Measurements from ENCODE around the gene NTMT1. TPM values are rescaled to one million over a fixed set of nuclear protein-coding genes. Genes with fewer than 3 reads are reported as not detected.
A peak's percentile ranks its signal among the peaks of the same experiment; 100 is the strongest.

The NTMT1 gene
- total RNA-seq, 4 donors from 2014 or later, result 11.9 to 35.5 (median 26.6) TPM

DNA sequence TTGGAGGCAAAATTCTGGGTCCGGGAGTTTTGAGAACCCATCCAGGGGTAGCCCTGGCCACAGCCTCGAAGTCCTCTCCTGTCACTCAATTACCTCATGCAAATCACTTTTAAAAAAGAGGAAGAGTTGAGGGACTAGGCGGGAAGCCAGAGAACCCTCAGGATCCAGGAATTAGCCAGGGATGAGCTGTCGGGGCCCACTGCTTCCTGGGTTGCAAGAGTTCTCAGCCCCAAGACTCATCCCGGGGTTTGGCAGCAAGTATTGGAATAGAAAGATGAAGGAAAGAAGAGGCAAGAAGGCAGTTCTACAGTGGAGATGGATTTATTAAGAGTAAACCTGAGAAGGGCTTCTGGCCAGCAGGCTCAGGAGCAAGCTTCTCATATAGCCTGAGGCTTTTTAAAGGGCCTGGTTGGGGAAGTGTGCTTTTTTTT is 30.6 kb upstream of the NTMT1 start:
- TF ChIP-seq, protein P1, sequence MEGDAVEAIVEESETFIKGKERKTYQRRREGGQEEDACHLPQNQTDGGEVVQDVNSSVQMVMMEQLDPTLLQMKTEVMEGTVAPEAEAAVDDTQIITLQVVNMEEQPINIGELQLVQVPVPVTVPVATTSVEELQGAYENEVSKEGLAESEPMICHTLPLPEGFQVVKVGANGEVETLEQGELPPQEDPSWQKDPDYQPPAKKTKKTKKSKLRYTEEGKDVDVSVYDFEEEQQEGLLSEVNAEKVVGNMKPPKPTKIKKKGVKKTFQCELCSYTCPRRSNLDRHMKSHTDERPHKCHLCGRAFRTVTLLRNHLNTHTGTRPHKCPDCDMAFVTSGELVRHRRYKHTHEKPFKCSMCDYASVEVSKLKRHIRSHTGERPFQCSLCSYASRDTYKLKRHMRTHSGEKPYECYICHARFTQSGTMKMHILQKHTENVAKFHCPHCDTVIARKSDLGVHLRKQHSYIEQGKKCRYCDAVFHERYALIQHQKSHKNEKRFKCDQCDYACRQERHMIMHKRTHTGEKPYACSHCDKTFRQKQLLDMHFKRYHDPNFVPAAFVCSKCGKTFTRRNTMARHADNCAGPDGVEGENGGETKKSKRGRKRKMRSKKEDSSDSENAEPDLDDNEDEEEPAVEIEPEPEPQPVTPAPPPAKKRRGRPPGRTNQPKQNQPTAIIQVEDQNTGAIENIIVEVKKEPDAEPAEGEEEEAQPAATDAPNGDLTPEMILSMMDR (IDR thresholded peaks at IDR 0.05), result no peak
- no peak for TF ChIP-seq POLR2A (IDR thresholded peaks at IDR 0.05)
- H3K9me3 ChIP-seq, result no peaks in the 10 kb centered on the region
- H3K36me3 ChIP-seq, result no peaks in the 10 kb centered on the region
- DNase-seq, result no peak
- H3K4me3 ChIP-seq, result no peak overlapping the region
- peak overlapping the region in 1 of 4 donors; percentile 10 for H3K27ac ChIP-seq
- no peaks in the 10 kb centered on the region for H3K27me3 ChIP-seq
- H3K4me1 ChIP-seq, result peaks cover 0 to 16% (median 12%) of the 10 kb centered on the region in 4 donors

DNA sequence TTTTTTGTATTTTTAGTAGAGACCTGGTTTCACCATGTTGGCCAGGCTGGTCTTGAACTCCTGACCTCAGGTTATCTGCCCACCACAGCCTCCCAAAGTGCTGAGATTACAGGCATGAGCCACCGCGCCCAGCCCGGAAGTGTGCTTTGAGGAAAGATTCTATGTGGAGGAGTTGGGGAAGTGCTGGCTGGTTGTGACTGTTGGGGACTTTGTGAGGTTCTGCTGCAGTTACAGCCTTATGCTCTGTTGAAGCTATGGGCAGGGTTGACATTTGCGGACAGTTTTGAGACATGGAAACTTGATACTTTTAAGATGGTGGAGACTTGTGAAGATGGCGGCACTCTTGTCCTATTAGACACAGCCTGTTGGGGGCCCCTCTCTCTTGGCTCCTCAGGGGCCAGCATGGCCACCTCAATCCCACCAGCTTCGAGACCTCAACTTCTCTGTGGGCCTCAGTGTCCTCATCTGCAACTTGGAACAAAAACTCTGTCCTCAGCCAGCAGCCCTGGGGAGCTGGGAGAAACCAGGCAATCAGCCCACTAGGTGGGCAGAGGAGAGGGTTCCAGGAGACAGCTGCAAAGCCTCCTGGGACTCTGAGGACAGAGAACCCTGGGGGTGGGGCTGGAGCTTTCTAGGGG is 29.9 kb upstream of the NTMT1 start:
- no peak for DNase-seq
- Histone ChIP-seq H3K27me3 (no peaks in the 10 kb centered on the region), H3K36me3 (no peaks in the 10 kb centered on the region), H3K4me3 (no peak overlapping the region), H3K9me3 (no peaks in the 10 kb centered on the region), H3K4me1 (peaks cover 0 to 16% (median 12%) of the 10 kb centered on the region in 4 donors), H3K27ac (peak overlapping the region in 2 of 4 donors; percentile 75 to 86)
- no peak for TF ChIP-seq POLR2A (IDR thresholded peaks at IDR 0.05)
- TF ChIP-seq, protein P1 (IDR thresholded peaks at IDR 0.05), result no peak

DNA sequence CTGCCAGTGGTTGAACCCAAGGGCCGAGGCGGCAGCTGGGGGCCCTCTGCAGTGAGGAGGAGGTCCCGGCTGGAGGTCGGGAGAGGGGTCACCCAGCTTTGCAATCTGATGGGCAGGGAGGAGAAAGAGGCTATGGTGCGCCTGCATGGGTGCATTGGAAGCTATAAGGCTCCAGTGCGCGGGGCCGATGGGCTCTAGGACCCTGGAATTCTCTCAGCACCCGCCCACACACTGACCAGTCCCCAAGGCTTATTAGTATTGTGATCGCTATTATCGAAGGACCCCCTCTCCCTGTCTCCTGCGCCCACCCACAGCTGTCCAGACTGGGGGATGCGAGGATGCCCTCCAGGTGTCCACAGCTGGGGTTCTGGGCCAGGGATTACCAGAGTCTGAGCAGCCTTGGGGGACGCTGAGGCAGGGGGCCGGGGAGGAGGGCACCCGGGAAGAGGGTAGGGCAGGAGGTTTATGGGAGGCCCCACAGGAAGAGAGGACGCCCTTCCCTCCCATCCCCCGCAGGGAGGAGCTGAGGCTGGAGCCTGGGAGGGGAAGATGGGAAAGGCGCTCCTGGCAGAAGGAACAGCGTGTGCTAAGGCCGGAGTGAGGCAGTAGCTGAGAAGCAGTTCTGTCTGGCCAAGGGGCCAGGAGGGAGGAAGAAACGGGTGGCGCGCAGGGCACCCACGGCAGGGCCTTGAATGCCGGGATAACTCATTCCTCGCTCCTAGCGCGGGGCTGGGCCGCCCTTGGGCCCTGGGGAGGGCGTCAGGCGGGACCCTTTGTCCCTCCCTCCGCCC is 29.2 kb upstream of the NTMT1 start:
- TF ChIP-seq, protein P1 (IDR thresholded peaks at IDR 0.05), result no peak
- peak in 1 of 2 donors; percentile 34 for TF ChIP-seq POLR2A (IDR thresholded peaks at IDR 0.05)
- Histone ChIP-seq H3K9me3 (no peaks in the 10 kb centered on the region), H3K4me3 (peak overlapping the region in 3 of 4 donors; percentile 22 to 48 (median 48))

DNA sequence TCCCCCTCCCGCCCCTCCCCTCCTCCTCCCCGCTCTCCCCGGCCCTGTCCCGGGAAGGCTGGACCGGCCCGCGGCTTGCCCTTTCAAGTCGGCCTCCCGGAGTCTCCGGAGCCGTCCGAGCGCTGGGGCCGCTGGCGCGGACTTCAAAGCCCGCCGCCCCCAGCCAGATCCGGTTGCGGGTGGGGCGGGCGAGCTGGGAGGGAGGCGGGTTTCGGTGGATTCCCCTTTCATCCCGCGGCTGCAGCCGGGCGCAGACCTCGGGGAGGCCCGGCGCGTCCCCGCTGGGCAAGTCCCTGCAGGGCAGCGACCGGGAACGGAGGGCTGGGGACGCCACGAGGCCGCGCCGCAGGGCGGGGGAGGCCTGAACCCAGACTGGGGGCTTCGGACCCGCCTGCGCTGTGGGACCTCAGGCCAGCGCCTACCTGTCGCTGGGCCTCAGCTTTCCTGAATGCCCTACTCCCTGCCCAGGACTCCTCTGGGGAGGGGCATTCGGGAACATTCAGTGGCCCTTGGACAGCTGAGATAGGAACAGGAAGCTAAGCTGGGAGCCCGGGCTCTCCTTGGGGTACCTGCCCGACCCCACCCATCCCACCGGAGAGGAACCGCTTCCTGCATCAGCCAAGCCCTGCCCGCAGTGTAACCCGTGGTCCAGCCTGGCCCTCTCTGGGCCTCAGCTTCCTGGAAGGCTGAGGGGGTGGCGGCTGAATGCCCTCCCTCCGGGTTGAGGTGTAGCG is 28.4 kb upstream of the NTMT1 start:
- TF ChIP-seq POLR2A (IDR thresholded peaks at IDR 0.05), result peak in 1 of 2 donors; percentile 6
- TF ChIP-seq, protein P1 (IDR thresholded peaks at IDR 0.05), result no peak
- DNase-seq, result peak in 2 of 3 donors; percentile 70
- no peaks in the 10 kb centered on the region for H3K27me3 ChIP-seq
- H3K9me3 ChIP-seq, result no peaks in the 10 kb centered on the region
- no peaks in the 10 kb centered on the region for H3K36me3 ChIP-seq
- H3K4me3 ChIP-seq, result peak overlapping the region; percentile 22 to 48 (median 42)
- H3K4me1 ChIP-seq, result peaks cover 0 to 16% (median 12%) of the 10 kb centered on the region in 4 donors
- H3K27ac ChIP-seq, result peak overlapping the region; percentile 73 to 90 (median 80)

More for the DNA sequence above, 29.2 kb upstream of the NTMT1 start:
- peak in 1 of 3 donors; percentile 67 for DNase-seq
- H3K4me1 ChIP-seq, result peaks cover 0 to 16% (median 12%) of the 10 kb centered on the region in 4 donors
- no peaks in the 10 kb centered on the region for H3K36me3 ChIP-seq
- H3K27ac ChIP-seq, result peak overlapping the region; percentile 73 to 90 (median 80)
- H3K27me3 ChIP-seq, result no peaks in the 10 kb centered on the region

DNA sequence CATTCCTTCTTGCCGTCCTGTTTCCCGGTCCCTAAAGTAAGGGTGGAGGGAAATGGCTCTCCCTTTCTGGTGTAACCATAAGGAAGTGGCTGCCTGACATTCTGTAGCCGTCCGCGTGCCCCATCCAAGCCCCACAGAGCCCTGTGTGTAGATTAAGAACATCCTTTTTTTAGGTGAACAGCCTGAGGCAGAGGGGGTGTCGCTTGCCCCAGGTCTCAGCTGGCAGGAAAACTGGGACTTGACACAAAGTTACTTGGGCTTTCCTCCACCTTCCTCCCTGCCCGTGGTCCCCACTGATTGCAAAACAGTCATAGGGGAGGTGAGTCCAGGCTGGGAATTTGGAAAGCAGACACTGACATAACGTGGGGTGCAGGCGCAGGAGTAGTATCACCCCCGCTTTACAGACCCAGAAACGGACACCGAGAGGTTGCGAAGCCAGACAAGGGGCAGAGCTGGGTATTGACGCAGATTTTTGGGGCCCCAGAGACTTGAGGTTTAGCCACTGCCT is 27.8 kb upstream of the NTMT1 start:
- no peaks in the 10 kb centered on the region for H3K36me3 ChIP-seq

More for the DNA sequence above, 27.8 kb upstream of the NTMT1 start:
- Histone ChIP-seq H3K4me1 (peaks cover 0 to 16% (median 12%) of the 10 kb centered on the region in 4 donors), H3K4me3 (peak overlapping the region in 3 of 4 donors; percentile 35 to 48 (median 48)), H3K9me3 (no peaks in the 10 kb centered on the region), H3K27me3 (no peaks in the 10 kb centered on the region), H3K27ac (peak overlapping the region; percentile 73 to 90 (median 80))
- TF ChIP-seq POLR2A (IDR thresholded peaks at IDR 0.05), result no peak
- TF ChIP-seq, protein P1 (IDR thresholded peaks at IDR 0.05), result no peak
- DNase-seq, result no peak
